Measurements from ENCODE around the gene PSD.

DNA sequence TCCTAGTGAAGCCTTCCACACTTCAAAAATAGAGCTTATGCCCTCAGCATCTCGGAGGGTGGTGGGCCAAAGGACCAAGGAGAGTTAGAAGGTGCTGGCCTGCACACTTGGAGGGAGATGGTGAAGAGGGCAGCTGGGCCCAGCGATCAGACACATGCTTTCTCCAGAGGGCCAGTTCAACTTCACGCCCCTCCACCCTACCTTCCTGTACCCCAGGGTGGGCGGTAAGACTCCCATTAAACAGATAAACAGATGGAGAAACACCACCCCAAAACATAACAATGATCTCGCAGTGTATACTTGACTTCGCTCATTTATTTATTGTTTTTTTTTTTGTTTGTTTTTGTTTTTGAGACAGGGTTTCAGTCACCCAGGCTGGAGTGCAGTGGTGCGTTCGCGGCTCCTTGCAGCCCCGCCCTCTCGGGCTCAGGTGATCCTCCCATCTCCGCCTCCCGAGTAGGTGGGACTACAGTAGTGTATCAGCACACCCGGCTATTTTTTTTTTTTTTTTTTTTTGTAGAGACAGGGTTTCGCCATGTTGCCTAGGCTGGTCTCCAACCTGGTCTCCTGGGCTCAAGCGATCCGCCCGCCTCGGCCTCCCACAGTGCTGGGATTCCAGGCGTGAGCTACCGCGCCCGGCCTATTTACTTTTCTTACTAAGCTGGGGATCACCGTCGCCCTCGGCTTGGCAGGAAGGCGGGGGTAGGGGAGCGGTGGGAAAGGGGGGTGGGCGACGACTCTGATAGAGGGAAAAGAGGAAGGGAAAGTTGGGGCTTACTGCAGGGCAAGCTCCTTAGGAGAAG lies 30.9 kb upstream of the PSD start:
- no peak for TF ChIP-seq POLR2A (IDR thresholded peaks at IDR 0.05; ENCODE audit: low read depth, low read length)
- no peak for TF ChIP-seq FOS (IDR thresholded peaks at IDR 0.05; ENCODE audit: borderline replicate concordance, insufficient read depth, low read length)
- no peak for TF ChIP-seq CTCF (IDR thresholded peaks at IDR 0.05; ENCODE audit: extremely low read depth in 1 of 2, insufficient read depth in 1 of 2, low read depth in 1 of 2, low read length in 2 of 2)
- TF ChIP-seq EZH2 (IDR thresholded peaks at IDR 0.05; ENCODE audit: borderline replicate concordance, low read depth, low read length, severe bottlenecking), result no peak
- no peak for TF ChIP-seq POLR2AphosphoS5 (IDR thresholded peaks at IDR 0.05; ENCODE audit: insufficient read depth, low read depth, low read length)
- no peak for TF ChIP-seq MYC (IDR thresholded peaks at IDR 0.05; ENCODE audit: low read depth, low read length)
- TF ChIP-seq, protein P1, sequence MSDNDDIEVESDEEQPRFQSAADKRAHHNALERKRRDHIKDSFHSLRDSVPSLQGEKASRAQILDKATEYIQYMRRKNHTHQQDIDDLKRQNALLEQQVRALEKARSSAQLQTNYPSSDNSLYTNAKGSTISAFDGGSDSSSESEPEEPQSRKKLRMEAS (IDR thresholded peaks at IDR 0.05; ENCODE audit: insufficient read depth, insufficient read length), result no peak
